Limb (tissue), 2 donors: ENCODE results near the gene U2SURP.

Experiments
- DNase-seq, 2 donors: peaks; one replicate each; pipeline ENCODE4 v3.0.0-alpha.2; 2016; ENCODE audit errors: extremely low spot score in 2 of 2

The U2SURP gene

GRCh38 chr3:143100451-143100850 is 99.1 kb downstream of the U2SURP start:
- DNase-seq, result no peak

- DNase-seq, result no peak
Measured at GRCh38 chr3:143101792-143102381, 100.5 kb downstream of the U2SURP start.

GRCh38 chr3:143103652-143104051 is 102.3 kb downstream of the U2SURP start:
- DNase-seq, result no peak

- DNase-seq, result no peak
Measured at GRCh38 chr3:143105170-143105569, 103.8 kb downstream of the U2SURP start.

- no peak for DNase-seq
Measured at GRCh38 chr3:143109861-143110260, 108.5 kb downstream of the U2SURP start.
